ENCODE results near the gene TSTD1.

DNA sequence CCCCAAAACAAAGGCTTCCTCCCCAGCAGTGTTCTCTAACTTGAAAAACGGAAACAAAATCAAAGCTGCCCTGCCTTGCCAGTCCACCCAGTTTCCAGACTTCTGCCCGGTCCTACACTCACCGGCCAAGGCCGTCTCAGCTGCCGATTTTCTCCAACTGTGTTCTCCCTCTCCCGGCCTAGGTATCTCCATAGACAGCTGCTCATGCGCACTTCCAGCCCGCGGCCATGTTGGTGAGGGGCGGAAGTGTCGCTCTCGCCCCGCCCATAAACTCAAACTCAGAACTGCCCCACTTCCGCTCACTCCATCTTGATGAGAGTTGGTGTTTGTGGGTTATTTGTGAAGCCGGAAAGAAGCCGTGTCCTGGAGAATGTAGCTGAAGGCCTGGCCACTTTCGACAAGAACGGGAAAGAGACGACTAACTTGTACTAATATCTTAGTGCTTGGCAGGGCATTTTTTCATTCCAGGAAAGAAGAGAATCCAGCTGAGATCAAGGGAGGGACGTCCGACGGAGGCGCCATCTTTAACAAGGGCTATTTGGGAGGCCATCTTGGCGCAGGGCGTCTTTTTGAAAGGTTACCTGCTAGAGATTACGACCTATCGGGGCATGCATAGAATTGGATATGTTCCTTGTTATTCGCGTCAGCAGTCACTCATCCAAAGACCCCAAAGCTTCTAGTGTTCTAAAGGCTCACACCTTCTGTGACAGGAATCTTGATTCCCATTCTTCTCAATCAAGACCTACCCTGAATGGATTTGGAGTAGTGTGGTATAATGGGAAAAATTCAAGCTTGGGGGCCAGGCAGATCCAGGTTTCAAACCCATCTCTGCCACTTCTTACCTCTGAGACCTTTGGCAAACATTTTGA lies 7.2 kb upstream of the TSTD1 start, which contains the start of gene USF1:
- TF ChIP-seq POLR2A (IDR thresholded peaks at IDR 0.05): peak; percentile 48 to 61
- TF ChIP-seq, protein P1, sequence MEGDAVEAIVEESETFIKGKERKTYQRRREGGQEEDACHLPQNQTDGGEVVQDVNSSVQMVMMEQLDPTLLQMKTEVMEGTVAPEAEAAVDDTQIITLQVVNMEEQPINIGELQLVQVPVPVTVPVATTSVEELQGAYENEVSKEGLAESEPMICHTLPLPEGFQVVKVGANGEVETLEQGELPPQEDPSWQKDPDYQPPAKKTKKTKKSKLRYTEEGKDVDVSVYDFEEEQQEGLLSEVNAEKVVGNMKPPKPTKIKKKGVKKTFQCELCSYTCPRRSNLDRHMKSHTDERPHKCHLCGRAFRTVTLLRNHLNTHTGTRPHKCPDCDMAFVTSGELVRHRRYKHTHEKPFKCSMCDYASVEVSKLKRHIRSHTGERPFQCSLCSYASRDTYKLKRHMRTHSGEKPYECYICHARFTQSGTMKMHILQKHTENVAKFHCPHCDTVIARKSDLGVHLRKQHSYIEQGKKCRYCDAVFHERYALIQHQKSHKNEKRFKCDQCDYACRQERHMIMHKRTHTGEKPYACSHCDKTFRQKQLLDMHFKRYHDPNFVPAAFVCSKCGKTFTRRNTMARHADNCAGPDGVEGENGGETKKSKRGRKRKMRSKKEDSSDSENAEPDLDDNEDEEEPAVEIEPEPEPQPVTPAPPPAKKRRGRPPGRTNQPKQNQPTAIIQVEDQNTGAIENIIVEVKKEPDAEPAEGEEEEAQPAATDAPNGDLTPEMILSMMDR (IDR thresholded peaks at IDR 0.05): no peak
